Liver (tissue), 9 donors: ENCODE measurements around the gene NRG2. TPM values are rescaled to one million over a fixed set of nuclear protein-coding genes. Genes with fewer than 3 reads are reported as not detected.

ENCODE experiments used
- DNase-seq: peaks from one replicate; pipeline ENCODE4 v3.0.0-alpha.2; 2017; ENCODE audit warnings: low spot score
- H3K27ac ChIP-seq, 2 donors: one replicate each; pipeline ENCODE4 v1.7.0; 2013; ENCODE audit warnings: inconsistent platforms in 2 of 2, low read length in 2 of 2, control low read depth in 1 of 2, low read depth in 1 of 2, mild to moderate bottlenecking in 1 of 2
- H3K27me3 ChIP-seq, 4 donors: one replicate each; pipeline versions ENCODE4 v1.6.1 to v1.7.0; 2013; ENCODE audit warnings: low read length in 3 of 4, inconsistent platforms in 1 of 4, mild to moderate bottlenecking in 1 of 4, moderate library complexity in 1 of 4; ENCODE audit not compliant: control insufficient read depth in 4 of 4, insufficient read depth in 4 of 4
- H3K36me3 ChIP-seq, 4 donors: one replicate each; pipeline versions ENCODE4 v1.6.1 to v1.7.0; 2013; ENCODE audit warnings: low read length in 3 of 4, mild to moderate bottlenecking in 3 of 4, low read depth in 1 of 4, moderate library complexity in 1 of 4; ENCODE audit not compliant: control insufficient read depth in 4 of 4, insufficient read depth in 3 of 4
- H3K4me1 ChIP-seq, 4 donors: one replicate each; pipeline versions ENCODE4 v1.6.1 to v1.7.0; 2013; ENCODE audit warnings: low read length in 3 of 4, mild to moderate bottlenecking in 3 of 4, moderate library complexity in 1 of 4; ENCODE audit not compliant: control insufficient read depth in 4 of 4, insufficient read depth in 4 of 4
- H3K4me3 ChIP-seq, 3 donors: one replicate each; pipeline versions ENCODE4 v1.6.1 to v1.7.0; 2013; ENCODE audit warnings: low read length in 3 of 3, control low read depth in 1 of 3, low read depth in 1 of 3, mild to moderate bottlenecking in 1 of 3
- H3K9ac ChIP-seq, 2 donors: one replicate each; pipeline ENCODE4 v1.7.0; 2013; ENCODE audit warnings: low read length in 2 of 2, mild to moderate bottlenecking in 2 of 2, moderate library complexity in 2 of 2, control low read depth in 1 of 2, low read depth in 1 of 2
- H3K9me3 ChIP-seq, 4 donors: one replicate each; pipeline versions ENCODE4 v1.6.1 to v1.7.0; 2013; ENCODE audit warnings: low read length in 3 of 4; ENCODE audit not compliant: control insufficient read depth in 4 of 4
- ATF3 ChIP-seq: IDR thresholded peaks from 2 replicates; pipeline ENCODE4 v1.6.1; 2016; ENCODE audit warnings: antibody characterized with exemption
- CTCF ChIP-seq: fragments of 150-350 bp; IDR thresholded peaks from 2 replicates; pipeline ENCODE4 v1.5.1; 2017; ENCODE audit warnings: improper control_type of control experiment, low read depth, low read length; ENCODE audit not compliant: missing input control
- EGR1 ChIP-seq, 2 donors: IDR thresholded peaks; 2 replicates each; pipeline ENCODE4 v1.6.1; 2016 to 2018; ENCODE audit warnings: antibody characterized with exemption in 2 of 2, low read depth in 2 of 2
- FOXA1 ChIP-seq: IDR thresholded peaks from 2 replicates; pipeline ENCODE4 v1.6.1; 2016; ENCODE audit warnings: antibody characterized with exemption
- FOXA2 ChIP-seq: IDR thresholded peaks from 2 replicates; pipeline ENCODE4 v1.6.1; 2016; ENCODE audit warnings: antibody characterized with exemption
- GABPA ChIP-seq, 2 donors: IDR thresholded peaks in 1 of 2; conservative IDR thresholded peaks in 1 of 2; 2 replicates each; pipeline ENCODE4 v1.6.1; 2016; ENCODE audit warnings: antibody characterized with exemption in 2 of 2, mild to moderate bottlenecking in 1 of 2, moderate library complexity in 1 of 2
- HNF4A ChIP-seq, 2 donors: conservative IDR thresholded peaks; 2 replicates each; pipeline ENCODE4 v1.6.1; 2016; ENCODE audit warnings: antibody characterized with exemption in 2 of 2, mild to moderate bottlenecking in 2 of 2
- HNF4G ChIP-seq: IDR thresholded peaks from 2 replicates; pipeline ENCODE4 v1.6.1; 2016; ENCODE audit warnings: antibody characterized with exemption
- JUND ChIP-seq, 2 donors: IDR thresholded peaks; 2 replicates each; pipeline ENCODE4 v1.6.1; 2016; ENCODE audit warnings: antibody characterized with exemption in 2 of 2
- MAX ChIP-seq: IDR thresholded peaks from 2 replicates; pipeline ENCODE4 v1.6.1; 2016; ENCODE audit warnings: antibody characterized with exemption
- NR2F2 ChIP-seq: IDR thresholded peaks from 2 replicates; pipeline ENCODE4 v1.6.1; 2016; ENCODE audit warnings: antibody characterized with exemption
- RAD21 ChIP-seq, 2 donors: IDR thresholded peaks; 2 replicates each; pipeline ENCODE4 v1.6.1; 2016; ENCODE audit warnings: antibody characterized with exemption in 2 of 2, mild to moderate bottlenecking in 2 of 2
- RXRA ChIP-seq, 2 donors: IDR thresholded peaks; 2 replicates each; pipeline ENCODE4 v1.6.1; 2017 to 2018; ENCODE audit warnings: antibody characterized with exemption in 2 of 2, mild to moderate bottlenecking in 1 of 2
- SP1 ChIP-seq: IDR thresholded peaks from 2 replicates; pipeline ENCODE4 v1.6.1; 2018; ENCODE audit warnings: antibody characterized with exemption, mild to moderate bottlenecking
- TAF1 ChIP-seq: conservative IDR thresholded peaks from 2 replicates; pipeline ENCODE4 v1.6.1; 2016; ENCODE audit warnings: antibody characterized with exemption, mild to moderate bottlenecking
- YY1 ChIP-seq: IDR thresholded peaks from 2 replicates; pipeline ENCODE4 v1.6.1; 2016; ENCODE audit warnings: antibody characterized with exemption, mild to moderate bottlenecking
- ZBTB33 ChIP-seq: IDR thresholded peaks from 2 replicates; pipeline ENCODE4 v1.6.1; 2016; ENCODE audit warnings: antibody characterized with exemption
- WGBS: extraction: QIAGEN DNeasy Blood & Tissue Kit; methylation state at CpG from one replicate; pipeline ENCODE4 v1.1.7; 2013; 5-methylcytosine and 5-hydroxymethylcytosine counted together
- polyA plus RNA-seq, 2 donors: library from polyadenylated mRNA; stranded (reverse) in 1 of 2; unstranded in 1 of 2; fragments of 200-250 nt in 1 of 2; fragments of >200 nt in 1 of 2; fragmentation: Nextera tagmentation in 1 of 2; extraction: Ambion mirVana in 1 of 2; gene quantifications; one replicate each; pipeline versions ENCODE4 v1.2.1 to v1.2.3, GENCODE V29; 2013 to 2015
- total RNA-seq, 2 donors: library from RNA; depleted of rRNA; stranded (reverse); fragments of >200 nt; gene quantifications; one replicate each; pipeline ENCODE4 v1.2.3, GENCODE V29; 2014
- donor health status: healthy.
- donor health status: healthy.
- donor health status: healthy.
- donor health status: healthy.
- donor health status: healthy.

Gene NRG2
- total and polyA plus RNA-seq, 4 donors = 0.07 to 0.08 TPM; not detected in 2

- Histone ChIP-seq H3K4me3 (no peak overlapping the region), H3K27ac (no peak overlapping the region), H3K4me1 (no peaks in the 10 kb centered on the region), H3K9me3 (no peaks in the 10 kb centered on the region), H3K36me3 (no peaks in the 10 kb centered on the region), H3K9ac (no peak overlapping the region), H3K27me3 (peaks cover 0 to 7% (median under 1%) of the 10 kb centered on the region in 4 donors)
- DNase-seq = no peak
- TF ChIP-seq MAX (no peak), FOXA1 (no peak), FOXA2 (no peak), RXRA (IDR thresholded peaks at IDR 0.05) (no peak), RAD21 (IDR thresholded peaks at IDR 0.05) (no peak), ZBTB33 (no peak), GABPA (IDR thresholded peaks at IDR 0.05 in 1 of 2, conservative IDR thresholded peaks at IDR 0.05 in 1 of 2) (no peak), HNF4A (conservative IDR thresholded peaks at IDR 0.05) (no peak), HNF4G (no peak), ATF3 (no peak), EGR1 (IDR thresholded peaks at IDR 0.05; ENCODE audit: low read depth in 2 of 2) (no peak), TAF1 (no peak), CTCF (no peak), JUND (IDR thresholded peaks at IDR 0.05) (no peak), NR2F2 (no peak), SP1 (no peak), YY1 (no peak)
- 74% methylated on average over 3 of the region's 3 CpGs for WGBS
Measured at GRCh38 chr5:139985733-139986132, 57.4 kb downstream of the NRG2 start.

- H3K4me3 ChIP-seq = no peak overlapping the region
- H3K36me3 ChIP-seq = no peaks in the 10 kb centered on the region
- 63% methylated on average over 5 of the region's 5 CpGs for WGBS
- DNase-seq = no peak
- H3K4me1 ChIP-seq = no peaks in the 10 kb centered on the region
- H3K9me3 ChIP-seq = no peaks in the 10 kb centered on the region
- no peak for TF ChIP-seq HNF4G
- peaks cover 0 to 8% (median under 1%) of the 10 kb centered on the region in 4 donors for H3K27me3 ChIP-seq
- no peak overlapping the region for H3K9ac ChIP-seq
- H3K27ac ChIP-seq = no peak overlapping the region
Measured at GRCh38 chr5:139985290-139985689, 57.8 kb downstream of the NRG2 start.

GRCh38 chr5:139984816-139985215 is 58.3 kb downstream of the NRG2 start:
- Histone ChIP-seq H3K27ac (no peak overlapping the region), H3K4me3 (no peak overlapping the region), H3K36me3 (no peaks in the 10 kb centered on the region), H3K27me3 (peaks cover 0 to 8% (median under 1%) of the 10 kb centered on the region in 4 donors), H3K9ac (no peak overlapping the region), H3K4me1 (no peaks in the 10 kb centered on the region), H3K9me3 (no peaks in the 10 kb centered on the region)
- TF ChIP-seq HNF4G (no peak), ZBTB33 (no peak), JUND (IDR thresholded peaks at IDR 0.05) (no peak), ATF3 (no peak), RAD21 (IDR thresholded peaks at IDR 0.05) (no peak), GABPA (IDR thresholded peaks at IDR 0.05 in 1 of 2, conservative IDR thresholded peaks at IDR 0.05 in 1 of 2) (no peak), RXRA (IDR thresholded peaks at IDR 0.05) (no peak), EGR1 (IDR thresholded peaks at IDR 0.05; ENCODE audit: low read depth in 2 of 2) (no peak), MAX (no peak)
- DNase-seq = no peak
- WGBS = 95% methylated on average over 1 of the region's 1 CpG
